HG02642 (cell line): ENCODE data around the gene IRGC.

Source experiments
- ATAC-seq: cut with Tn5 transposase; IDR thresholded peaks from one replicate; pipeline ENCODE4 v1.9.1; 2021; ENCODE audit warnings: mild to moderate bottlenecking; ENCODE audit not compliant: unreplicated experiment, poor library complexity

IRGC gene

GRCh38 chr19:43721469-43722048, 5.7 kb downstream of the IRGC start:
- no peak for ATAC-seq

GRCh38 chr19:43723588-43723987, 7.7 kb downstream of the IRGC start:
- no peak for ATAC-seq

- ATAC-seq: no peak
Observed at GRCh38 chr19:43724896-43725295, 9.0 kb downstream of the IRGC start.

DNA sequence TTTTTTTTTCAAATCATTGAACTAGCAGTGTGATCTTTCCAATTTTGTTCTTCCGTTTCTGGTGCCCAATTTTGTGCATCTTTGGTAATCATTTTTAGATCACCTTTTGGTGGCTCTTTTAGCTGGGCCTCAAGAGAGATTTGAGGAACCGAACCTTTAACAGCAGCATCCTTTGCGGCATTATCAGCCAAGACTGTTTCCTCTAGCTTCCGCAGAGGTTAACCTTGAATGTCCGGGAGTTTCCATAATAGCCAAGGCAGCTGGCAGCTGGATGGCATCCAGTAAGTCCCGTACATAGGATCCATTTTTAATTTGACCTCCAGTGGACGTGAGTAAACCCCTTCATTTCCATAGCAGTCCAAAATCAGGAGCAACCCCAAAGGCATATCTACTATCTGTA, 9.6 kb downstream of the IRGC start:
- ATAC-seq: no peak

- no peak for ATAC-seq
Observed at GRCh38 chr19:43726736-43727592, 11.1 kb downstream of the IRGC start.

DNA sequence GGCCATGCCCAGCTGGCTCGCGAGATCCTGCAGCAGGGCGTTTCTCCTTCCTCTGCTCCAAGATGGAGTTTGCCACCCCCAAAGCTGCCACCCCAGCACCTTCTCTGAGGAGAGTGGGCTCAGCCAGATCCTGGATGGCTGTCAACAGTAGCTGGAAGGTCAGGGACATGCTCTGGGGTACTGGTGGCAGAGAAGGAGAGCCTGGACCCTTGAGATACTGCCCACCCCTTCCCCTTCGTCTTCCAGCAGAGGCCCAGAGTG, 11.6 kb downstream of the IRGC start:
- ATAC-seq: no peak

GRCh38 chr19:43729919-43730318, 14.0 kb downstream of the IRGC start:
- no peak for ATAC-seq

- ATAC-seq: no peak
Observed at GRCh38 chr19:43731346-43731745, 15.5 kb downstream of the IRGC start.

DNA sequence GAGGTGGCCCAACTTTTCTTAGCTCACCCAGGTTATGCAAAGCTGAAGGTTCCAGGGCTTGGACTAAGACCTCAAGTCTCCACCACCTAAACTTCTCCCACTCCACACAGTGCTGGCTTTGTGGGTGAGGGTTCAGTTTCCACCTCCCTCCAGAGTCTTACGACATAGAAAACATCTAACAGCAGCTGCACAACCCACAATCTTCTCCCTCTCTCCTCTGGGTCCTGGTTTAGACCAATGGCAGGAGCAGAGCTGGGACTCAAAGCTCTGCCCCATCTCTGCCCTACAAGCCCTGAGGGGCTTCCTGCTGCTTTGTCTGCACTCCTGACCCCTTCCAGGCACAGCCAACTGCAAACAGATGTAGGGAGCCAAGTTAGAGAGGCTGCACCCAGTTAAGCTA, 16.0 kb downstream of the IRGC start:
- ATAC-seq: no peak

DNA sequence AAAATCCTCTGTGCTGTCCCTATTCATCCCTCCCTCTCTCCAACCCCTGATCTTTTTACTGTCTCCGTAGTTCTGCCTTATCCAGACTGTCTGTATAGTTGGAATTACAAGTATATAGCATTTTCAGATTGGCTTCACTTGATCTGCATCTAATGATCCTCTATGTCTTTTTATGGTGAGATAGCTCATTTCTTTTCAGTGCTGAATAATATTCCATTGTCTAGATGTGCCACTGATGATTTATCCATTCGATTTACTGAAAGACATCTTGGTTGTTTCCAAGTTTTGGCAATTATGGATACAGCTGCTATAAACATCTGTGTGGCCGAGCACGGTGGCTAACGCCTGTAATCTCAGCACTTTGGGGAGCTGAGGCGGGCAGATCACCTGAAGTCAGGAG, 19.1 kb downstream of the IRGC start:
- ATAC-seq: no peak

DNA sequence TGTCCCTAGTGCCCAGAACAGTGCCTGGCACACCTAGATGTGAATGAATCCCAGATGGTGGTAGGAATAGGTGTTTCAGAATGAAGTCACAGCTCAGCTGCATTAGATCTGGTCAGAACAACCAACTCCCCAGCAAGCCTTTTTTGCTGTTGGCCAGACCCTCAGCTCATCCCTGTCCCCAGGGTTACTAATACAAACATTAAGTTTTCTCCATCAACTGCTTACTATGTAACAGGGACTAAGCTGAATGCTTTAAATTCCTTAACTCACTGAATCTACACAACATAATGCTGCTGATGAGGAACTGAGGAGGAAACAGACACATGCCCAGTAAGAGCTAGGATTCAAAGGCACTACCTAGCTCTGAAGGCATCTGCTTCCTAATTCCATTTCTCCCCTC, 20.1 kb downstream of the IRGC start:
- ATAC-seq: no peak

- no peak for ATAC-seq
Observed at GRCh38 chr19:43738780-43739211, 22.9 kb downstream of the IRGC start.

DNA sequence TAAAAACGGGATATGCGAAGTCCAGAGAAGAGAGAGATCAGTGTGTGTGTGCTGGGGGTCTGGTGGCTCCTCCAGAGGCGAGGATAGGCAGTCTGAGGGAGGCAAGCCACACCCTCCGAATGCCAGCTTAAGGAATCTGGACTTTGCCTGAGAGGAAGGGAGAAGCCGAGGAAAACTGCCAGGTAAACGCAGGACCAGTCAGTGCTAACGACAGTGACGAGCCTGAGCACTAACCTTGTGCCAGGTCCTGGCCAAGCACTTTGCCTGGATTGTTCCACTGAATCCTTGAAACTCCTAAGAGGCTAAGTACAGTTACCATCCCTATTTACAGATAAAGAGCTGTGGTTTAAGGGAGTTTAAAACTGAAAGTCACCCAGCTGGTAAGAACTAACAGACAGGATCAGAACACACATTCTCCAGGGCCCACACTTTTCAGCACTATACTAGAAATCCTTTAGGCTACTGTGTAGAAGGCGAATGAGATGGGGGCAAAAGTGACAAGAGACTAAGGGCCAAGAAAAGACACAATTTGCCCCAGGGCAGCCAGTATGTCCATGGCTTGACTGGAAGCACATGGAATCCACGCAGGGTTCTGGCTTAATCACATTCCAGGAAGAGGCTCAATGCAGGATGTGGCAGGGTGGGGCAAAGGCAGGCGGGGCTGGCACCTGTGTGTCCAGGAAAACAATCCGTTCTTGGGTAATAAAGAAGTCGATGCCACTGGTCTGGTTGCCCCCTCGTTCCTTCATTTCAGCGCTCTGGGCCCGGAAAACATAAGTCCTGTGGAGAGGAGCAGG, 23.8 kb downstream of the IRGC start:
- no peak for ATAC-seq

DNA sequence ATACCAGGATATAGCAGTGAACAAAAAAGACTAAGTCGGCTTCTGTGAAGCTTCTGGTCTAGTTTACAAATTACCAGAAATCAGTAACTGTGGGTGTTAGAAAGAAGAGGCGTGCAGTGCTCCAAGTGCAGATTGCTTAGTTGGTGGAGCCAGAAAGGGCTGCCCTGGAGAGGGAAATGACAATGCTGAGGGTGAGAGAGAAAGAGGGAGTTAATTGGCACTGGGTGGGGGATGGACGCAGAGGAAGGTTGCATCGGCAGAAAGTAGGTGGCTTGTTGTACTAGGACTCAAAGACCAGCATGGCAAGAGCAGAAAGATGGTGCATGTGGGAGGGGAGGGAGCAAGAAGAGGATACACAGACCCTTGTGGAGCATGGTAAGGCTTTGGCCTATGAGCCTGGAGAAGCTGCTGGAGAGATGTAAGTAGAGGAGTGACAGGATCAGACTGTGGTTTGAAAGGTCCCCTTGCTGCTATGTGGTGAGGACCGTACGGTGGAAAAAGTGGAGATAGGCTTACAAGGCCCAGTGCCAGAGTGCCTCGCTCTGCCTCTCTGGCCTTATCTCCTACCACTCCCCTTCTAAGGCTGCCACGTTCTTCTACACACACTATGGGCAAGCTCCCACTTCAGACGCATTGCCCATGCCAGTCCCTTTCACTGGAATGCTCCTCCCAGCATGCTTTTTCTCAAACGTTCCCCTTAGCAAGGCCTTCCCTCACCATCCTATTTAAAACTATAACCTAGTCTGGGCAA, 25.4 kb downstream of the IRGC start:
- ATAC-seq: no peak

- ATAC-seq: no peak
Observed at GRCh38 chr19:43743059-43743458, 27.2 kb downstream of the IRGC start.

- no peak for ATAC-seq
Observed at GRCh38 chr19:43747557-43748204, 31.8 kb downstream of the IRGC start.

GRCh38 chr19:43748205-43748594, 32.3 kb downstream of the IRGC start:
- no peak for ATAC-seq

GRCh38 chr19:43748685-43749084, 32.8 kb downstream of the IRGC start:
- no peak for ATAC-seq

DNA sequence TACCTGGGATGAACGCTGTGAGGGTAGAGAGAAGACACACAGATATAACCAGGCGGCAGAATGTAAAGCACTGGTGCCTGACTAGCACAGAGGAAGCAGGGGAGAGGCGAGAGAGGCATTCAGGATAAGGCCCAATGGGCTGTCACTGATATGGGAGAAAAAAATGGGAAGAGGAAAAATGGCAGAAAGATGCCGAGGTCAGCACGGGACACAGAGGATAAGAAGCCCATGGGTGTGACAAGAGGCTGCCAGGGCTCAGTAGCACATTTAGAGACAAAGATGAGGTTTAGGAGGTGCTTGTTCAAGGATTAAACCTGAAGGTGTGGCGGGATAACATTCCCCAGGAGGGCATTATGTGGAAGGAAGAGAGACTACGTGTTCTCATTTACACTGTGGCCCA, 33.3 kb downstream of the IRGC start:
- ATAC-seq: no peak

GRCh38 chr19:43749898-43750297, 34.0 kb downstream of the IRGC start:
- no peak for ATAC-seq
